SU-DHL-6 (cell line): Measurements from ENCODE around the gene MBD5.

Source experiments
- H2AFZ ChIP-seq: fragments of 200-600 bp; sonication (generic); 2 replicates; pipeline ENCODE4 v1.6.1; 2014; ENCODE audit warnings: low read depth, mild to moderate bottlenecking, moderate library complexity, mixed read lengths, antibody characterized with exemption, low read length; ENCODE audit not compliant: severe bottlenecking
- H3F3A ChIP-seq: fragments of 200-600 bp; shearing (Covaris generic); 2 replicates; pipeline ENCODE4 v1.6.0; 2016; ENCODE audit warnings: antibody characterized with exemption, mild to moderate bottlenecking; ENCODE audit not compliant: insufficient read depth
- H3K27ac ChIP-seq: fragments of 200-600 bp; sonication (generic); 2 replicates; pipeline ENCODE4 v1.5.1; 2016; ENCODE audit warnings: low read depth, mild to moderate bottlenecking, low read length, moderate library complexity, mixed read lengths
- H3K27me3 ChIP-seq: fragments of 200-600 bp; sonication (generic), shearing (Covaris generic); 2 replicates; pipeline ENCODE4 v1.6.0; 2014; ENCODE audit warnings: mild to moderate bottlenecking, low read length
- H3K36me3 ChIP-seq: fragments of 200-600 bp; sonication (generic); 2 replicates; pipeline ENCODE4 v1.6.1; 2014; ENCODE audit warnings: mild to moderate bottlenecking, low read length, mixed read lengths
- H3K4me2 ChIP-seq: fragments of 300-600, 200-600 bp; shearing (Covaris generic), sonication (generic); 2 replicates; pipeline ENCODE4 v1.6.0; 2014; ENCODE audit warnings: low read length, low read depth, mild to moderate bottlenecking; ENCODE audit not compliant: poor library complexity, severe bottlenecking
- H3K4me3 ChIP-seq: fragments of 200-600 bp; sonication (generic); 2 replicates; pipeline ENCODE4 v1.5.1; 2014; ENCODE audit warnings: antibody characterized with exemption, low read length, mild to moderate bottlenecking, mixed read lengths; ENCODE audit not compliant: insufficient read depth, poor library complexity, severe bottlenecking
- H3K79me2 ChIP-seq: fragments of 200-600 bp; sonication (generic); 2 replicates; pipeline ENCODE4 v1.6.1; 2014; ENCODE audit warnings: mild to moderate bottlenecking, low read length, moderate library complexity; ENCODE audit not compliant: insufficient read depth
- H3K9ac ChIP-seq: fragments of 200-600 bp; sonication (generic); 2 replicates; pipeline ENCODE4 v1.7.0; 2014; ENCODE audit warnings: mild to moderate bottlenecking, low read length
- H3K9me2 ChIP-seq: fragments of 200-600 bp; sonication (generic); replicated peaks from 2 replicates; pipeline ENCODE4 v1.6.1; 2014; ENCODE audit warnings: low read length; ENCODE audit not compliant: insufficient read depth
- H3K9me3 ChIP-seq: fragments of 200-600 bp; sonication (generic); 2 replicates; pipeline ENCODE4 v1.6.1; 2014; ENCODE audit warnings: low read length, mixed read lengths; ENCODE audit not compliant: insufficient read depth
- H4K20me1 ChIP-seq: fragments of 200-600 bp; sonication (generic); 2 replicates; pipeline ENCODE4 v1.6.1; 2014; ENCODE audit warnings: low read depth, mild to moderate bottlenecking, antibody characterized with exemption, low read length, moderate library complexity, mixed read lengths
- EZH2phosphoT487 ChIP-seq: fragments of 200-600 bp; sonication (generic), shearing (Covaris generic); conservative IDR thresholded peaks from 2 replicates; pipeline ENCODE4 v1.6.1; 2018; ENCODE audit warnings: mild to moderate bottlenecking, antibody characterized with exemption, low read length, moderate library complexity, mixed read lengths
- TF ChIP-seq, protein P1 (sequence below): fragments of 200-600 bp; sonication (generic); IDR thresholded peaks from one replicate; pipeline ENCODE4 v1.5.1; 2017; ENCODE audit warnings: antibody characterized with exemption, mild to moderate bottlenecking, low read length, moderate library complexity; ENCODE audit not compliant: insufficient read depth, poor library complexity, severe bottlenecking

MBD5 gene

DNA sequence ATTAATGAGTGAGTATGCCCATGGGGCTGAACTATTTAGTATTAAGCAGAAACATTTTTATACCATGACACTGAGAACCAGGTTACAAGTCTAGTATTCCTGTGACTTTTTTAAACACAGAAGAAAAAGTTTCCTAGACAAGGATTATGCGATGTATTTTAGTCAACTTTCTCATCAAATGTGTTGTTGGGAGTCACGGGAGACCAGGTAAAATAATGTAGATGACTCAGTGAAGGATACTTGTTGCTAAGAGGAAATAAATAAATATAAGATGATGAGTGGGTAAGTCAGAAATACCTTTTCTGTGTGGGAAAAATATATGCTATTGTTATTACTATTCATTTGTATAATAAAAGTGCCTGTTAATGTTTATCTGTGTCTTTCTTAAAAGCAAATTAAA is 23.4 kb downstream of the MBD5 start:
- H3K27ac ChIP-seq, result no peak overlapping the region
- no peaks in the 10 kb centered on the region for H4K20me1 ChIP-seq
- H3K79me2 ChIP-seq, result no peaks in the 10 kb centered on the region
- no peak overlapping the region for H3K9ac ChIP-seq
- no peak overlapping the region for H2AFZ ChIP-seq
- no peaks in the 10 kb centered on the region for H3K9me3 ChIP-seq
- H3K4me3 ChIP-seq, result no peak overlapping the region
- no peaks in the 10 kb centered on the region for H3K9me2 ChIP-seq
- no peaks in the 10 kb centered on the region for H3K36me3 ChIP-seq
- TF ChIP-seq, protein P1, sequence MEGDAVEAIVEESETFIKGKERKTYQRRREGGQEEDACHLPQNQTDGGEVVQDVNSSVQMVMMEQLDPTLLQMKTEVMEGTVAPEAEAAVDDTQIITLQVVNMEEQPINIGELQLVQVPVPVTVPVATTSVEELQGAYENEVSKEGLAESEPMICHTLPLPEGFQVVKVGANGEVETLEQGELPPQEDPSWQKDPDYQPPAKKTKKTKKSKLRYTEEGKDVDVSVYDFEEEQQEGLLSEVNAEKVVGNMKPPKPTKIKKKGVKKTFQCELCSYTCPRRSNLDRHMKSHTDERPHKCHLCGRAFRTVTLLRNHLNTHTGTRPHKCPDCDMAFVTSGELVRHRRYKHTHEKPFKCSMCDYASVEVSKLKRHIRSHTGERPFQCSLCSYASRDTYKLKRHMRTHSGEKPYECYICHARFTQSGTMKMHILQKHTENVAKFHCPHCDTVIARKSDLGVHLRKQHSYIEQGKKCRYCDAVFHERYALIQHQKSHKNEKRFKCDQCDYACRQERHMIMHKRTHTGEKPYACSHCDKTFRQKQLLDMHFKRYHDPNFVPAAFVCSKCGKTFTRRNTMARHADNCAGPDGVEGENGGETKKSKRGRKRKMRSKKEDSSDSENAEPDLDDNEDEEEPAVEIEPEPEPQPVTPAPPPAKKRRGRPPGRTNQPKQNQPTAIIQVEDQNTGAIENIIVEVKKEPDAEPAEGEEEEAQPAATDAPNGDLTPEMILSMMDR, result no peak
- no peak for TF ChIP-seq EZH2phosphoT487
- no peak overlapping the region for H3K4me2 ChIP-seq
- no peaks in the 10 kb centered on the region for H3K27me3 ChIP-seq
- no peaks in the 10 kb centered on the region for H3F3A ChIP-seq

DNA sequence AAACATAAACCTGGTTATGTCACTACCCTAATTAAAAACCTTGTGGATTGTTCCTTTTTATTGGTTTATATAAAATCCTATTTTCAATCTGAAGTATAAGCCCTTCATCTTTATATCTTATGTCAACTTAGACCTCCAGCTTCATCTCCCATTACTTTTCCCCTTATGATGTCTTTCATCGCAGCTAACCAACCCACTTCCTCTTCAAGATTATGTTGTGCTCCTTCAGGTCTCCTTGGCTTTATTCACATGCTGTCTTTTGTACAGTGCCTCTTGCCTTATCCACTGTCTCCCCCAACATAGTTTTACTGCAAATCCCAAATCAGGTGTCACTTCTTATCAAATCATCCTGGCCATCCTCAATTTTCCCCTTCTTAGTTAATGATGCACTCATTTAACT is 25.9 kb downstream of the MBD5 start:
- no peaks in the 10 kb centered on the region for H3F3A ChIP-seq
- H3K27ac ChIP-seq, result no peak overlapping the region
- H4K20me1 ChIP-seq, result no peaks in the 10 kb centered on the region
- no peak overlapping the region for H3K9ac ChIP-seq
- no peak overlapping the region for H2AFZ ChIP-seq
- no peaks in the 10 kb centered on the region for H3K36me3 ChIP-seq
- H3K27me3 ChIP-seq, result no peaks in the 10 kb centered on the region
- no peaks in the 10 kb centered on the region for H3K9me3 ChIP-seq
- TF ChIP-seq, protein P1, result no peak
- no peak for TF ChIP-seq EZH2phosphoT487
- no peak overlapping the region for H3K4me2 ChIP-seq
- H3K4me3 ChIP-seq, result no peak overlapping the region
- no peaks in the 10 kb centered on the region for H3K79me2 ChIP-seq
- H3K9me2 ChIP-seq, result no peaks in the 10 kb centered on the region

DNA sequence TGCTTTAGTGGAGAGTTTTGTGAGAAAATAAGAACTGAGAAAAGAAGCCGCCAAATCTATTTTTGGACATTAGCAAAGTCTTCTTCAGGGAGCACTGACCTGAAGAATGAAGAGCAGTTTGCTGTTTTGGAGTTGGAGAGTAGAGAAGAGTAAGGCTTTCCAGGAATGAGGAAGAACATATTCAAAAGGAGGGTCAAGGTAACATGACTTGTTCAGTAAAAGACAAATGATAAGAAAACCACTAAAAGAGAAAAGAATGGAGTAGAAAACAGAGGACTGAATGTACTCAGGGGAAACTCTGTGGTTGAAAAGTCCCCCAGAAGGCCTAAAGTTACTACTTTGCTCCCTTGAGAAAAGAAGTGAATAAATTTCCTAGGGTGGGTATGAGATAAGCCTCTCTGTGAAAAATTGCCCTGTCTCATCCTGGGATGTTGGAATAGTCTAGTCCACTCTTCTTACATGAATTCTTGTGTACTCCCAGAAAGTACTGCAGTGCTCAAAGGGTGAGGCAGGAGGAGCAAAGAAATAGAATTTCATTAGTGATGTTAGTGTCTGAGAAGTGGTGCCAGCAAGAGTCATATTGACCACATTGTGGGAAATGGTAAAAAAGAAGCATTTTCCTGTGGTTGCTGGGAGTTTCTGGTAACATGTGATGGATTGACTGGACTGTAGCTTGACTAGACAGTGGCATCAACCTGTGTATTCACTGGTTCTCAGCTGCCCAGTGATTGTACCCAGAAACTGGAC is 27.8 kb downstream of the MBD5 start:
- Histone ChIP-seq H3K27me3 (no peaks in the 10 kb centered on the region), H3K4me2 (no peak overlapping the region), H2AFZ (no peak overlapping the region), H3K4me3 (no peak overlapping the region), H3F3A (no peaks in the 10 kb centered on the region), H3K9me3 (no peaks in the 10 kb centered on the region), H3K79me2 (no peaks in the 10 kb centered on the region), H3K9me2 (no peaks in the 10 kb centered on the region), H4K20me1 (no peaks in the 10 kb centered on the region), H3K36me3 (no peaks in the 10 kb centered on the region), H3K27ac (no peak overlapping the region), H3K9ac (no peak overlapping the region)
- TF ChIP-seq, protein P1, result no peak
- TF ChIP-seq EZH2phosphoT487, result no peak
